Mesodermal cell (in vitro differentiated cells): Measurements from ENCODE around the gene TNFAIP1.

Source experiments
- H3K27ac ChIP-seq: 2 replicates; pipeline ENCODE4 v1.7.0; 2013; ENCODE audit warnings: mild to moderate bottlenecking, low read depth, low read length, moderate library complexity; ENCODE audit not compliant: severe bottlenecking
- H3K36me3 ChIP-seq: 2 replicates; pipeline ENCODE4 v1.7.1; 2013; ENCODE audit warnings: mild to moderate bottlenecking, low read length, moderate library complexity; ENCODE audit not compliant: control insufficient read depth, insufficient read depth
- H3K4me1 ChIP-seq: one replicate; pipeline ENCODE4 v1.7.1; 2013; ENCODE audit warnings: mild to moderate bottlenecking, low read length; ENCODE audit not compliant: insufficient read depth, control insufficient read depth, poor library complexity, severe bottlenecking
- H3K4me3 ChIP-seq: 2 replicates; pipeline ENCODE4 v1.7.0; 2013; ENCODE audit warnings: low read length, control low read depth, mild to moderate bottlenecking; ENCODE audit not compliant: insufficient read depth, poor library complexity, severe bottlenecking; ENCODE audit errors: extremely low read depth
- H3K9me3 ChIP-seq: 2 replicates; pipeline ENCODE4 v1.7.1; 2013; ENCODE audit warnings: mild to moderate bottlenecking, low read length, moderate library complexity; ENCODE audit not compliant: control insufficient read depth
- WGBS, 2 experiments: methylation state at CpG; one replicate each; pipeline ENCODE4 v1.1.5; 2013; ENCODE audit warnings: missing lambda C conversion rate in 2 of 2; ENCODE audit not compliant: insufficient coverage in 2 of 2; 5-methylcytosine and 5-hydroxymethylcytosine counted together

The TNFAIP1 gene

GRCh38 chr17:28390563-28390962 is 55.0 kb downstream of the TNFAIP1 start:
- H3K9me3 ChIP-seq = peaks cover 10% of the 10 kb centered on the region

GRCh38 chr17:28390984-28391383 is 55.4 kb downstream of the TNFAIP1 start:
- Histone ChIP-seq H3K9me3 (peaks cover 10% of the 10 kb centered on the region), H3K27ac (peak overlapping the region; percentile 29), H3K4me1 (peaks cover 29% of the 10 kb centered on the region), H3K36me3 (peaks cover 70% of the 10 kb centered on the region), H3K4me3 (no peak overlapping the region)
- WGBS, 2 experiments = no CpG with 5 or more reads among the region's 1 CpG

More at GRCh38 chr17:28390563-28390962, 55.0 kb downstream of the TNFAIP1 start:
- 88 to 100% methylated on average over 1 of the region's 2 CpGs for WGBS, 2 experiments
- Histone ChIP-seq H3K4me3 (no peak overlapping the region), H3K36me3 (peaks cover 67% of the 10 kb centered on the region), H3K4me1 (peaks cover 25% of the 10 kb centered on the region), H3K27ac (peak overlapping the region; percentile 29)

GRCh38 chr17:28391401-28391800 is 55.8 kb downstream of the TNFAIP1 start:
- Histone ChIP-seq H3K9me3 (peaks cover 10% of the 10 kb centered on the region), H3K4me1 (peaks cover 33% of the 10 kb centered on the region), H3K36me3 (peaks cover 71% of the 10 kb centered on the region), H3K27ac (no peak overlapping the region), H3K4me3 (no peak overlapping the region)
- 50 to 83% methylated on average over 1 to 2 of the region's 2 CpGs for WGBS, 2 experiments

GRCh38 chr17:28392491-28392890 is 56.9 kb downstream of the TNFAIP1 start:
- WGBS, 2 experiments = 66 to 75% methylated on average over 9 of the region's 10 CpGs
- peaks cover 10% of the 10 kb centered on the region for H3K9me3 ChIP-seq

GRCh38 chr17:28394337-28395116 is 59.0 kb downstream of the TNFAIP1 start:
- Histone ChIP-seq H3K4me3 (peak overlapping the region; percentile 8), H3K9me3 (peaks cover 10% of the 10 kb centered on the region), H3K27ac (peak overlapping the region; percentile 88), H3K4me1 (peaks cover 54% of the 10 kb centered on the region), H3K36me3 (peaks cover 54% of the 10 kb centered on the region)
- WGBS, 2 experiments = 86 to 93% methylated on average over 3 to 5 of the region's 7 CpGs

More at GRCh38 chr17:28392491-28392890, 56.9 kb downstream of the TNFAIP1 start:
- H3K36me3 ChIP-seq = peaks cover 74% of the 10 kb centered on the region
- H3K27ac ChIP-seq = no peak overlapping the region
- H3K4me1 ChIP-seq = peaks cover 41% of the 10 kb centered on the region
- no peak overlapping the region for H3K4me3 ChIP-seq

GRCh38 chr17:28395426-28395825 is 59.9 kb downstream of the TNFAIP1 start:
- 100% methylated on average over 1 of the region's 2 CpGs for WGBS, 2 experiments
- Histone ChIP-seq H3K4me1 (peaks cover 54% of the 10 kb centered on the region), H3K4me3 (no peak overlapping the region), H3K9me3 (peaks cover 10% of the 10 kb centered on the region), H3K36me3 (peaks cover 51% of the 10 kb centered on the region), H3K27ac (peak overlapping the region; percentile 43)

GRCh38 chr17:28395968-28396367 is 60.4 kb downstream of the TNFAIP1 start:
- peaks cover 45% of the 10 kb centered on the region for H3K36me3 ChIP-seq
- H3K9me3 ChIP-seq = peaks cover 5% of the 10 kb centered on the region
- peaks cover 54% of the 10 kb centered on the region for H3K4me1 ChIP-seq
- no peak overlapping the region for H3K27ac ChIP-seq
- H3K4me3 ChIP-seq = no peak overlapping the region
- 92 to 96% methylated on average over 6 of the region's 6 CpGs for WGBS, 2 experiments
